Measurements from ENCODE around the gene RNPEP. TPM values are rescaled to one million over a fixed set of nuclear protein-coding genes. Genes with fewer than 3 reads are reported as not detected.
A peak's percentile ranks its signal among the peaks of the same experiment; 100 is the strongest.

RNPEP gene
- total RNA-seq, 1 experiment from 2014 or later: 108 TPM

- no TSS peak for BruUV-seq (replicated peaks)
- H3K27ac ChIP-seq: no peak overlapping the region
- H3K9me3 ChIP-seq (ENCODE audit: insufficient read depth, low read depth): no peaks in the 10 kb centered on the region
- DNase-seq: no peak
- no peak overlapping the region for H3K4me3 ChIP-seq
- no peak overlapping the region for H2AFZ ChIP-seq
- no peaks in the 10 kb centered on the region for H4K20me1 ChIP-seq (ENCODE audit: insufficient read depth)
- POLR2A ChIA-PET (ENCODE audit: unreplicated experiment): interaction anchor here (0.7 kb wide), 1 partner anchor 98 kb away, joined by 3 read pairs; no protein-coding TSS in a partner anchor
- intact Hi-C loops (cut with micrococcal nuclease; ENCODE audit: unreplicated experiment): no loop called here
- H3F3A ChIP-seq (ENCODE audit: insufficient read depth, low read depth): no peaks in the 10 kb centered on the region
- CTCF ChIA-PET: interaction anchor here (0.6 kb wide), 1 partner anchor 240 kb away, joined by 9 read pairs; no protein-coding TSS in a partner anchor
- H3K9me2 ChIP-seq (ENCODE audit: insufficient read depth): no peaks in the 10 kb centered on the region
- H3K79me2 ChIP-seq (ENCODE audit: low read depth): no peaks in the 10 kb centered on the region
- no peaks in the 10 kb centered on the region for H3K36me3 ChIP-seq (ENCODE audit: low read depth)
- H3K27me3 ChIP-seq (ENCODE audit: insufficient read depth, low read depth): peaks cover 26% of the 10 kb centered on the region
- TF ChIP-seq EZH2 (IDR thresholded peaks at IDR 0.05; ENCODE audit: low read depth): no peak
- TF ChIP-seq CTCF (conservative IDR thresholded peaks at IDR 0.05): no peak
- no peak overlapping the region for H3K4me2 ChIP-seq
- H3K4me1 ChIP-seq (replicated peaks; ENCODE audit: insufficient read depth): peaks cover 17% of the 10 kb centered on the region
Measured at GRCh38 chr1:201944639-201945038, 37.8 kb upstream of the RNPEP start.

GRCh38 chr1:201945157-201945556 is 37.3 kb upstream of the RNPEP start:
- Histone ChIP-seq H3K9me2 (ENCODE audit: insufficient read depth) (no peaks in the 10 kb centered on the region), H3K4me3 (no peak overlapping the region), H3K9me3 (ENCODE audit: insufficient read depth, low read depth) (no peaks in the 10 kb centered on the region), H3K4me2 (no peak overlapping the region), H3K36me3 (ENCODE audit: low read depth) (no peaks in the 10 kb centered on the region), H2AFZ (no peak overlapping the region), H3K4me1 (replicated peaks; ENCODE audit: insufficient read depth) (peaks cover 17% of the 10 kb centered on the region), H4K20me1 (ENCODE audit: insufficient read depth) (no peaks in the 10 kb centered on the region), H3K27ac (no peak overlapping the region), H3F3A (ENCODE audit: insufficient read depth, low read depth) (no peaks in the 10 kb centered on the region), H3K79me2 (ENCODE audit: low read depth) (no peaks in the 10 kb centered on the region), H3K27me3 (ENCODE audit: insufficient read depth, low read depth) (peaks cover 26% of the 10 kb centered on the region)
- BruUV-seq (replicated peaks): no TSS peak
- ChIA-PET CTCF (interaction anchor here (0.6 kb wide), 1 partner anchor 240 kb away, joined by 9 read pairs; no protein-coding TSS in a partner anchor), POLR2A (ENCODE audit: unreplicated experiment) (interaction anchor here (0.5 to 0.7 kb wide), 2 partner anchors 97 to 187 kb away, joined by 3 to 4 read pairs; no protein-coding TSS in a partner anchor)
- intact Hi-C loops (cut with micrococcal nuclease; ENCODE audit: unreplicated experiment): no loop called here
- no peak for DNase-seq
- TF ChIP-seq EZH2 (IDR thresholded peaks at IDR 0.05; ENCODE audit: low read depth) (no peak), CTCF (conservative IDR thresholded peaks at IDR 0.05) (peak; percentile 42; the same call in 1 of the 2 replicates)

GRCh38 chr1:201945863-201946223 is 36.6 kb upstream of the RNPEP start:
- no TSS peak for BruUV-seq (replicated peaks)

More at GRCh38 chr1:201945863-201946223, 36.6 kb upstream of the RNPEP start:
- ChIA-PET CTCF (interaction anchor here (0.6 kb wide), 2 partner anchors 434 to 1572 kb away, joined by 3 to 8 read pairs; no protein-coding TSS in a partner anchor), POLR2A (ENCODE audit: unreplicated experiment) (no interaction called here)
- no peaks in the 10 kb centered on the region for H3F3A ChIP-seq (ENCODE audit: insufficient read depth, low read depth)
- DNase-seq: no peak
- no peaks in the 10 kb centered on the region for H3K79me2 ChIP-seq (ENCODE audit: low read depth)
- H3K4me2 ChIP-seq: peak overlapping the region; percentile 32; the same call in 1 of the 2 replicates
- no peaks in the 10 kb centered on the region for H3K9me2 ChIP-seq (ENCODE audit: insufficient read depth)
- peaks cover 26% of the 10 kb centered on the region for H3K27me3 ChIP-seq (ENCODE audit: insufficient read depth, low read depth)
- peaks cover 17% of the 10 kb centered on the region for H3K4me1 ChIP-seq (replicated peaks; ENCODE audit: insufficient read depth)
- intact Hi-C loops (cut with micrococcal nuclease; ENCODE audit: unreplicated experiment): loop anchor here (2.0 kb wide), 1 partner anchor 29 kb away; no protein-coding TSS in a partner anchor
- H2AFZ ChIP-seq: no peak overlapping the region
- H3K27ac ChIP-seq: no peak overlapping the region
- TF ChIP-seq EZH2 (IDR thresholded peaks at IDR 0.05; ENCODE audit: low read depth) (no peak), CTCF (conservative IDR thresholded peaks at IDR 0.05) (no peak)
- no peaks in the 10 kb centered on the region for H3K9me3 ChIP-seq (ENCODE audit: insufficient read depth, low read depth)
- no peaks in the 10 kb centered on the region for H4K20me1 ChIP-seq (ENCODE audit: insufficient read depth)
- no peaks in the 10 kb centered on the region for H3K36me3 ChIP-seq (ENCODE audit: low read depth)
- no peak overlapping the region for H3K4me3 ChIP-seq

Data from PC-9 (cell line).